CD4-positive, alpha-beta T cell treated with Interleukin-15 for 1 hour (primary cell): Measurements from ENCODE around the gene DMD.

Source experiments
- DNase-seq: peaks from one replicate; pipeline ENCODE4 v3.0.0-alpha.2; 2020

DMD gene

DNA sequence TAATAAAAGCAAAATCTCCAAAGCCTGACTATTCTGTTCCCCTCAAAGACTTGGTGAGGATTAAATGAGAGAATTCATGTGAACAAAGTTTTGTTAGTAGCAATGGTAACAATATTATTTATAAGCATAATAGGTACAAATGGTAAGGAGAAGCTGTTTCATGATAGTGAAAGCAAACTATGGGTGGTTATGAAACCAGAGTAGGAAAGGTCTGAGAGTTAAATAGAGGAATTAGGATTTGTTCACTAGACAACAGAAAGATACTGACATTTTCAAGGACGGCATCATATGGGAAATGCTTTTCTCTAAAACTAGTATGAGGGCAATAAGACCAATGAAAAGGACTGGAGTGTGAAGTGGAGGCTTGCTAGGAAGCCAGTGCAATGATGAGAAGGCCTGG, 2010.9 kb downstream of the DMD start:
- DNase-seq = no peak

DNA sequence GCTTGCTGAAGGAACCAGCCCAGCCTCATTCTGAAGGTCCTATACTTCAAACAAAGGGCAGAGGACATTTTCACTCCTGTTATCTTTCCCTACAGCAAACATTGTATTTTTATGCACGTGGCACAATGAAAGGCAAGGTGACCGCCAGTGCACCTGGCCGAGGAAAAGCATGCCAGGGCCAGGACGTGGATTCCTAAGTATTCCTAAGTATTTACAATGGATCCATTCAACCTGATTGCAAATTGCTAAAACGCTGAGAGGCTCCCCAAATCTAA, 2011.6 kb downstream of the DMD start:
- no peak for DNase-seq

DNA sequence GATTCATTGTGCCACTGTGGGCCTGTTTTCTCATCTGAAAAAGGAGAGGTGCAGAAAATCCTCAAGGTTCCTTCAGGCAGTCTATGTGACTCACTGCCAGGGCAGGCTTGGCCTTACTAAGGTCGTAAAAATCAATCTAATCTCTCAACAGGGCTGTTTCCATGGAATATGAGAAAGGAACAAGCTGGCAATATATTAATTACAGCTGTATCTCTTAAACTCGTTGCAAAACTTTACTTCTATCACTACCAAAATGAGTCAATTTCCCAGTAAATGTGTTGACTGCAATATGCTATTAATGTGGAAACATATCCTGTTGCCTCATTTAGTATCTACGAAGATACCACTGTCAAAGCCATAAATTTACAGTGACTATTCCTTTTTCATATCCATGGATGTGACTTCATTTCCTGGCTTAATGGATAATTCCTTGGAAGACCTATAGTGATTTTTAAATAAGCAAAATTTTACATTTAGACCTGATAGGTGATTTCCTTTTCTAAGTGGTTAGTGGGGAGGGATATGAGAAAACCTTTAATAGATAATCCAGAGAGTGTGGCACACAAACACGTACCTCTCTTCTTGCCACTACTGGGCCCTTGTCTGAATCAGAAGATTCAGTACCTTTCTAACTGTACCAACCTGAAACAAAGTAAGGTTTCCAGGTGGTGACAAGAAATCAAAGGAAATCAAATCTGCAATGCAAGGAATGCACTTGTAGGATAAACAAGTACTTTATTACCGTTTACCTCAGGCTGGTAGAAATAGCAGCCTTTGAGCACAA, 2012.1 kb downstream of the DMD start:
- DNase-seq = no peak

- DNase-seq = no peak
These were observed 2021.0 kb downstream of the DMD start for GRCh38 chrX:31190221-31190975.

DNA sequence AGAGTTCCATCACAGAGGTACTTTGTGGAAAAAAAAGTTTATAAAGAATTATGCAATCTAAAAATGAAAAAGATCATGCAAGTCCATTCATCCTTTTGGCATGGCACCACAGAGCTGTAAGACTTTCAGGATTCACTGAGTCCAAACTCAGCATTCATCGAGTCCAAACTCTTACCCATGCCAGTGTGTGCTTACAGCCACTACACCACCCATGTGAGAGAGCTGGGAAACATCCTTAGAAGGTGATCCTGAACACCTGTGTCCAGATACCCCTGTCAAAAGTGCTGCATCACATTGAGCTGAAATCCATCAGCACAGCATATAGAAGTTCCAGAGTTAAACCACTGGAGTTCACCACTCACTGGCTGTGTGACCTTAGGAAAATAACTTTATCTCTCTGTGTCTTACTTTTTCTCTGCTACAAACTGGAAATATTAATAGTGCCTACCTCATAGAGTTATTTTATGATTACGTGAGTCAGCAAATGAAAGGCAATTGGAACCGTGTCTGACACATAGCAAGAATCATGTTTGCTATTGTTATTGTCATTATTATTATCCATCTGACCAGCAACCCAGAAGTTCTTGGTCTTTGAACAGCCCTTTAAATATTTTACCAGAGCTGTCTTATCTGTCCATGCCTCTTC, 2024.5 kb downstream of the DMD start:
- no peak for DNase-seq

GRCh38 chrX:31185884-31186283, 2025.5 kb downstream of the DMD start:
- DNase-seq = no peak

DNA sequence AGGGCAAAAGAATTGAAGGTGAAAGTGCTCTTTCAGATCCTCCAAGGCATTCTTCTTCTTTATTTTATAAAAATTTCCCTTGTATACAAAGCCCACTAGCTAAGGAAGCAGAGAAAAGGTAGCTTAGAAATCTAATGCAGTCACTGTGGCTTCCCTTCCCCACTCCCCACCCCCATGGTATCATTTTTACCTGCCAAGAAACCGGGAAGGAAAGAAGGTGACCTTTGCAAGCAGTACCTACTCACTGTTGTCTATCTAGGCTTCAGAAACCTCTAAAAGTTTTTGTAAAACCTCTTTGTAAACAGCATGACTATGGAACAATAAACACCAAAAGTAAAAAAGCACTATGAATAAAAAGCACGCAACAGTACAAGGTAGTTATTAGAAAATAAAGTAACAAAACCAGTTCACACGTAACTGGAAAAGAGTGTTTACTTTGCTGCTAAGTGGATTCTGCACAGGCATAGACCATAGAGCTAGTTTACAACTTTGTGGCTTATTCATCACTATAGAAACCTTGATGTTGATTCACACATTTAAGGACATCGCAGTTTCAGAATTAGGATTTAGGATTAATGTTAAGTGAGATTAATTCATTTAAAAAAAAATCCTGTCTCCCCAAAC, 2029.9 kb downstream of the DMD start:
- DNase-seq = no peak

GRCh38 chrX:31179203-31179602, 2032.1 kb downstream of the DMD start:
- no peak for DNase-seq

GRCh38 chrX:31178769-31179125, 2032.6 kb downstream of the DMD start:
- no peak for DNase-seq

GRCh38 chrX:31178064-31178768, 2033.1 kb downstream of the DMD start:
- DNase-seq = no peak

- no peak for DNase-seq
These were observed 2040.6 kb downstream of the DMD start for GRCh38 chrX:31170792-31171191.

GRCh38 chrX:31168551-31168950, 2042.8 kb downstream of the DMD start:
- no peak for DNase-seq

DNA sequence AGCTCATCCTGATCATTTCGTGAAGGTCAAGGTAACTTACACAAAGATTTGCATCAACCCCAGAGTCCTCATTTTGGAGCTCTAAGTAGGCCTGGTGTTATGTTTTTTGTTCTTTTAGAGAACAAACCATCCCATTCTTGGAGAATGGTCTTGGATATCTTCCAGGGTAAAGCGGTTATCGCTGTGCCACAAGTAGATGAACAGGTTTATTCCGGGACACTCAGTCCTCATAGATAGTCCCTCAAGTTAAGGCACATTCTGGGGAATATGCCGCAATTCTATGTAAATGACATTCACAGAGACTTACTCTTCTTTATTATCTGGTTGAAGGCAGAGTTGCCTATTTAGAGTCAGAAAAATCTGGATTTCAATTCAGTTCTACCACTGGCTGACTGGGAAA, 2044.5 kb downstream of the DMD start:
- no peak for DNase-seq

- DNase-seq = no peak
These were observed 2044.9 kb downstream of the DMD start for GRCh38 chrX:31166416-31166815.

DNA sequence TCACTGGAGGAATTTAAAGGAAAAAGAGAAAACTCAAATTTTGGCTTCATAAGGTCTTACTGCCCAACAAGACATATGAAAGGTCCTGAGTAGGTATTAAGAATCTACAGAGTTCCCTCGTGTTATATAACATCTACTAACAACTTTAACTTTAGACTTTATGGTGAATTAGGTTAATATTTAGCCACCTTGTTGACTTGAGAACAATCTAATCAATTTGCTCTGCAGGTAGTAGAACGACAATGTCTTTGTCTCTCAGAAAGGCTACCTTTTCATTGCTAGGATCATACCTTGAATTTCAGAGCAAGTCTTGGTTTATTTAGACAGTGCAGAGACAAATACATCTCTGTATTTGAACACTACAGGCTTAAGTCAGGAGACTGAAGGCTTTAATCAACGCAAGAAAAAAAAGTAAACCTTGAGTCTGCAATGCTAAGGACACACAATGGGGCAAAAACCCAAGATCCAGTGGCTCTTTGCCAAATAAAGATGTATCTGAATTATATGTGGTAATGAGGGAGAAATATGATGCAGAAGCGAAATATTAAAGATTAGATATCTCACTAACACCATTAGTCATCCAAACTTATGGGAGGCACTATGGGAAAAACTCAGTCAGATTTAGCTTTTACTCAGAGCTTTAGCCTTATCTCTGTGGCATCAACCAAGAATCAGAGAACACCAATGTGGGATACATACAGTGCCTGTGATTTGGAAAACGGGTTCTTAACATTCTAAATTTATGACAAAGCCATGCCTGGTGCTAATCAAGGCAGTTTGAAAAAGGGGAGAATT, 2045.9 kb downstream of the DMD start:
- DNase-seq = no peak

DNA sequence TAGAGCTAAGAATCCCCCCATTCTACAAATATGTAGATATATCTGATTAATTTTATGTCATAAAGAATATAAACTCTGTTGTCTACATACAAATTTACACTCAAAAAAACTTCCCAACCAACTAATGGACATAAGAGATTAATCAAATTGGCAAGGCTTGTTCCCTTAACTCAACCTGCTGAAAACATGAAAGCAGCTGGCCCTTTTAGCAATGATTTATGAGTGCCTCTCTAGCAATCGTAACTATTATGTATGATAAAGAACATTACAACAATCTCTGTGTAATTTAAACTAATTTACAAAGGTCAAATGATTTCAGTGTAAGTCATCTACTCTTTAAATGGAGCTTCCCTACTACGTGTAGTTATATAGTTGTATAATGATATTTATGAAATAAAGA, 2056.4 kb downstream of the DMD start:
- DNase-seq = no peak

- no peak for DNase-seq
These were observed 2057.8 kb downstream of the DMD start for GRCh38 chrX:31153475-31154047.

- DNase-seq = no peak
These were observed 2064.2 kb downstream of the DMD start for GRCh38 chrX:31147175-31147574.

- no peak for DNase-seq
These were observed 2071.4 kb downstream of the DMD start for GRCh38 chrX:31139961-31140360.

DNA sequence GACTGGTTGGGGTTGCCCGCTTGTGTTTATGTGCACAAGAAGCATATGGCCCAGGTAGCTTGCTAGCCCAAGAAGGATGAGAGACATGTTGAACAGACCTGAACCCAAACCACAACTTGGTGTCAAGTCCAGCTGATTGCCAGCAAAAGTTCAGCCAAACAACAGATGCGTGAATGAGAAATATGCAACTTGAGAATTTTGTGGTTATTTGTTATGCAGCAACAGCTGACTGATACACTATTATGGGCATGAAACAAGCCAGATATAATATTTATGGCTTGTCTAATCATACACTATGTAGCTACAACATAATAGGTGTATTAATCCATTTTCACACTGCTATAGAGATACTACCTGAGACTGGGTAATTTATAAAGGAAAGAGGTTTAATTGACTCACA, 2073.2 kb downstream of the DMD start:
- no peak for DNase-seq

GRCh38 chrX:31136144-31136611, 2075.2 kb downstream of the DMD start:
- DNase-seq = no peak

- DNase-seq = no peak
These were observed 2078.5 kb downstream of the DMD start for GRCh38 chrX:31132821-31133241.
